ENCODE measurements around the gene SORCS1. TPM values are rescaled to one million over a fixed set of nuclear protein-coding genes. Genes with fewer than 3 reads are reported as not detected.

The SORCS1 gene
- total RNA-seq, 1 experiment from 2014 or later, result 0.11 TPM

DNA sequence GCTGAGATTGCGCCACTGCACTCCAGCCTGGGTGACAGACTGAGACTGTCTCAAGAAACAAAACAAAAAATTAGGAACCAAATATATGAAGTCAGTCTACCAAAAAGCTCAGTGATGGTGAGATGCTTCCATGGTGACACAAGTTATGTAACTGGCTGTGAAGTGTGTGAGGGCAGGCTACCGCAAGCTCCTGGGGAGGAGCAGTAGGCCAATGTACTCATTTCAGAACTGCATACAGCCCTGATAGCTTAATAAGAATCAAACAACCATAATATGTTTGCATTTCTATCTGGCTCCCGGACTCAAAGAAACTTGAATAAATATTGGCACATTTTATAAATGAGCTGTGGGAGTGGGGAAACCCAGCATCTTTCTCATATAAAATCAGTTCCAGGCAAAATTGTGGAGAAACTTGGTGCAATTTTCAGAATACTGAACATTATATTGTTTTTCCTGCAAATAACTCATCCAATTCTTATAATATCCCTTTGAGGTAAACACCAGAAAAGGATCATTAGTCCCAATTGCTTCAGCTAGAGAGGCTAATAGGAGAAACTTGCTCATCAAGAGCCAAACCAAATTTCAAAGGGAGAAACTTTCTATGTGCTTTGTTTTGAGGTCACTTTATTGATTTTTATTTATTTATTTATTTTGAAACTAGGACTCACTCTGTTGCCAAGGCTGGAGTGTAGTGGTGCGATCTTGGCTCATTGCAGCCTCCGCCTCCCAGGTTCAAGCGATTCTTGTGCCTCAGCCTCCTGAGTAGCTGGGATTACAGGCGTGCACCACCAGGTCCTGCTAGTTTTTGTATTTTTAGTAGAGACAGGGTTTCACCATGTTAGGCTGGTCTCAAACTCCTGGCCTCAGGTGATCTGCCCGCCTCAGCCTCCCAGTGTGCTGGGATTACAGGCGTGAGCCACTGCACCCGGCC lies 127.0 kb downstream of the SORCS1 start:
- no peak overlapping the region for H3K9ac ChIP-seq (ENCODE audit: low read length)
- no peak overlapping the region for H3K4me3 ChIP-seq (ENCODE audit: low read length)
- BruUV-seq (replicated peaks), result no TSS peak
- H3K9me2 ChIP-seq (replicated peaks; ENCODE audit: low read length), result no peaks in the 10 kb centered on the region
- no peaks in the 10 kb centered on the region for H3F3A ChIP-seq (ENCODE audit: low read length, unreplicated experiment)
- no peaks in the 10 kb centered on the region for H3K79me2 ChIP-seq (ENCODE audit: low read length)
- DNase-seq, result no peak
- ChIA-PET CTCF (no interaction called here), POLR2A (ENCODE audit: unreplicated experiment) (no interaction called here)
- H3K4me1 ChIP-seq (ENCODE audit: insufficient read depth, low read length), result no peaks in the 10 kb centered on the region
- peaks cover 83% of the 10 kb centered on the region for H3K27me3 ChIP-seq (ENCODE audit: low read length)
- H4K20me1 ChIP-seq (ENCODE audit: low read length), result no peaks in the 10 kb centered on the region
- no peak for TF ChIP-seq EZH2 (IDR thresholded peaks at IDR 0.05; ENCODE audit: low read length, unreplicated experiment)
- no peak for TF ChIP-seq EZH2phosphoT487 (IDR thresholded peaks at IDR 0.05; ENCODE audit: borderline replicate concordance, low read length)
- TF ChIP-seq, protein P1, sequence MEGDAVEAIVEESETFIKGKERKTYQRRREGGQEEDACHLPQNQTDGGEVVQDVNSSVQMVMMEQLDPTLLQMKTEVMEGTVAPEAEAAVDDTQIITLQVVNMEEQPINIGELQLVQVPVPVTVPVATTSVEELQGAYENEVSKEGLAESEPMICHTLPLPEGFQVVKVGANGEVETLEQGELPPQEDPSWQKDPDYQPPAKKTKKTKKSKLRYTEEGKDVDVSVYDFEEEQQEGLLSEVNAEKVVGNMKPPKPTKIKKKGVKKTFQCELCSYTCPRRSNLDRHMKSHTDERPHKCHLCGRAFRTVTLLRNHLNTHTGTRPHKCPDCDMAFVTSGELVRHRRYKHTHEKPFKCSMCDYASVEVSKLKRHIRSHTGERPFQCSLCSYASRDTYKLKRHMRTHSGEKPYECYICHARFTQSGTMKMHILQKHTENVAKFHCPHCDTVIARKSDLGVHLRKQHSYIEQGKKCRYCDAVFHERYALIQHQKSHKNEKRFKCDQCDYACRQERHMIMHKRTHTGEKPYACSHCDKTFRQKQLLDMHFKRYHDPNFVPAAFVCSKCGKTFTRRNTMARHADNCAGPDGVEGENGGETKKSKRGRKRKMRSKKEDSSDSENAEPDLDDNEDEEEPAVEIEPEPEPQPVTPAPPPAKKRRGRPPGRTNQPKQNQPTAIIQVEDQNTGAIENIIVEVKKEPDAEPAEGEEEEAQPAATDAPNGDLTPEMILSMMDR (conservative IDR thresholded peaks at IDR 0.05; ENCODE audit: low read depth, low read length), result no peak
- no peak overlapping the region for H3K27ac ChIP-seq (ENCODE audit: low read length)
- no peaks in the 10 kb centered on the region for H3K9me3 ChIP-seq (ENCODE audit: low read length)
- intact Hi-C loops (cut with micrococcal nuclease), result no loop called here
- no peak overlapping the region for H2AFZ ChIP-seq (ENCODE audit: low read length)
- no peaks in the 10 kb centered on the region for H3K36me3 ChIP-seq (ENCODE audit: low read depth, low read length)
- ATAC-seq, result no peak
- H3K4me2 ChIP-seq (ENCODE audit: low read length), result no peak overlapping the region

DNA sequence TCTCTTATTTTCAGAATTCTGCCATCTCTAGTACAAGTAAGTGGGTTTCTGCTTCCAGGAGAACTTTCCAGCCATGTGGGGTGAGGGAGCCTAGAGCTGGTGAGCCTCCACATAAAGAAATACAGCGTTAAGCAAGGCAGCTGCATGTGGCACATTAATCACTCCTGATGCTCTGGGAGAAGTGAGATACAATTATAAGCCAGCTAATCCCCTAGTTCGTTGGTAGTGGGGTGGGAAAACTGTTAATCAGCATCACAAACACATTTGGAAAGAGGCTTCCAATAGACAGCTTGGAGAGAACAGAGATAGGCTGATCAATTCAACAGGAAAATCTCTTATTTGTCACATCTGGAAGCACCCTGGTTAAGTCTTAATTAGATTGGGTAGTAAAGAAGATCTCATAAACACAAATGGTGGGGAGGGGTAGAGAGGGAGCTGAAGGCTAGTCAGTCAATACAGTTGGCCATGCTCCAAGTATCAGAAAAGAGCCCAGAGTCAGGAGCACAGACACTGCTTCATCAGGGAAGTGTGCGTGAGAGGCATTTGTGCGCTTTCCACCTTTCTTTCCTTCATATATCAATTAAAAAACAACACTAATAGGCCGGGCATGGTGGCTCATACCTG lies 130.6 kb downstream of the SORCS1 start:
- CTCF ChIA-PET, result no interaction called here
- no peaks in the 10 kb centered on the region for H3K9me2 ChIP-seq (replicated peaks; ENCODE audit: low read length)
- no peak overlapping the region for H3K27ac ChIP-seq (ENCODE audit: low read length)

More for the DNA sequence above, 130.6 kb downstream of the SORCS1 start:
- no peaks in the 10 kb centered on the region for H4K20me1 ChIP-seq (ENCODE audit: low read length)
- H3K9me3 ChIP-seq (ENCODE audit: low read length), result no peaks in the 10 kb centered on the region
- H3K4me3 ChIP-seq (ENCODE audit: low read length), result no peak overlapping the region
- POLR2A ChIA-PET (ENCODE audit: unreplicated experiment), result no interaction called here
- no peak for ATAC-seq
- TF ChIP-seq, protein P1 (conservative IDR thresholded peaks at IDR 0.05; ENCODE audit: low read depth, low read length), result no peak
- no peaks in the 10 kb centered on the region for H3K4me1 ChIP-seq (ENCODE audit: insufficient read depth, low read length)
- H2AFZ ChIP-seq (ENCODE audit: low read length), result no peak overlapping the region
- no peak for DNase-seq
- H3K36me3 ChIP-seq (ENCODE audit: low read depth, low read length), result no peaks in the 10 kb centered on the region
- no peaks in the 10 kb centered on the region for H3F3A ChIP-seq (ENCODE audit: low read length, unreplicated experiment)
- intact Hi-C loops (cut with micrococcal nuclease), result no loop called here
- no peak overlapping the region for H3K4me2 ChIP-seq (ENCODE audit: low read length)
- peaks cover 74% of the 10 kb centered on the region for H3K27me3 ChIP-seq (ENCODE audit: low read length)
- no TSS peak for BruUV-seq (replicated peaks)
- no peak overlapping the region for H3K9ac ChIP-seq (ENCODE audit: low read length)
- no peaks in the 10 kb centered on the region for H3K79me2 ChIP-seq (ENCODE audit: low read length)
